ENCODE measurements around the gene RASSF7.

The RASSF7 gene

GRCh38 chr11:553083-553987 lies 7.4 kb upstream of the RASSF7 start:
- DNase-seq: no peak

GRCh38 chr11:553988-554340 lies 6.8 kb upstream of the RASSF7 start:
- no peak for DNase-seq

GRCh38 chr11:554428-555226 lies 6.1 kb upstream of the RASSF7 start:
- no peak for DNase-seq

GRCh38 chr11:555227-555779 lies 5.5 kb upstream of the RASSF7 start:
- DNase-seq: no peak

- no peak for DNase-seq
Measured at GRCh38 chr11:555780-556661, 4.7 kb upstream of the RASSF7 start.

GRCh38 chr11:556662-557256 lies 4.0 kb upstream of the RASSF7 start:
- DNase-seq: no peak

- no peak for DNase-seq
Measured at GRCh38 chr11:557328-558132, 3.2 kb upstream of the RASSF7 start.

GRCh38 chr11:558503-558902 lies 2.3 kb upstream of the RASSF7 start:
- no peak for DNase-seq

GRCh38 chr11:559020-559620 lies 1.6 kb upstream of the RASSF7 start:
- DNase-seq: no peak

GRCh38 chr11:559712-560304 lies 962 bp upstream of the RASSF7 start:
- DNase-seq: no peak

- DNase-seq: no peak
Measured at GRCh38 chr11:561148-562003, 606 bp downstream of the RASSF7 start.

GRCh38 chr11:562046-562645 lies 1.4 kb downstream of the RASSF7 start:
- DNase-seq: no peak

- no peak for DNase-seq
Measured at GRCh38 chr11:563066-563811, 2.5 kb downstream of the RASSF7 start.

GRCh38 chr11:563812-564578 lies 3.2 kb downstream of the RASSF7 start:
- no peak for DNase-seq

- DNase-seq: no peak
Measured at GRCh38 chr11:565921-566509, 5.2 kb downstream of the RASSF7 start.

- DNase-seq: no peak
Measured at GRCh38 chr11:567011-567628, 6.3 kb downstream of the RASSF7 start.

All from NK-92 treated with Interleukin-12 subunit alpha and Interleukin-12 subunit beta, amount 100 ng/mL, for 24 hours (cell line).